SJCRH30 (cell line): ENCODE measurements around the gene BNIP3. TPM values are rescaled to one million over a fixed set of nuclear protein-coding genes. Genes with fewer than 3 reads are reported as not detected.
"Not testable (repeated sequence)": the region's sequence is repeated elsewhere in the genome, so short reads cannot be mapped to it uniquely, and the experiment has no call there.

Experiments
- DNase-seq, 2 experiments: peaks; one replicate each; pipeline ENCODE4 v3.0.0-alpha.2; 2015 to 2020
- H3K27ac ChIP-seq: fragments of 250-450 bp; sonication (Bioruptor Pico); 2 replicates; pipeline ENCODE4 v1.5.1; 2020; ENCODE audit warnings: mild to moderate bottlenecking, moderate library complexity
- H3K27me3 ChIP-seq: fragments of 250-450 bp; sonication (Bioruptor Pico); 2 replicates; pipeline ENCODE4 v1.5.1; 2020; ENCODE audit warnings: mild to moderate bottlenecking, moderate library complexity
- H3K36me3 ChIP-seq: fragments of 250-450 bp; sonication (Bioruptor Pico); 2 replicates; pipeline ENCODE4 v1.5.1; 2020; ENCODE audit warnings: mild to moderate bottlenecking, moderate library complexity
- H3K4me1 ChIP-seq: fragments of 250-450 bp; sonication (Bioruptor Pico); 2 replicates; pipeline ENCODE4 v1.5.1; 2020; ENCODE audit warnings: mild to moderate bottlenecking, moderate library complexity
- H3K4me3 ChIP-seq: fragments of 250-450 bp; sonication (Bioruptor Pico); 2 replicates; pipeline ENCODE4 v1.5.1; 2020; ENCODE audit warnings: mild to moderate bottlenecking, moderate library complexity
- H3K9me3 ChIP-seq: fragments of 250-450 bp; sonication (Bioruptor Pico); replicated peaks from 2 replicates; pipeline ENCODE4 v1.5.1; 2020; ENCODE audit warnings: mild to moderate bottlenecking, moderate library complexity
- total RNA-seq: library from RNA; depleted of rRNA; stranded (reverse); fragments of >200 nt; shearing (Covaris generic); gene quantifications from 2 replicates; pipeline ENCODE4 v1.2.3, GENCODE V29; 2014

The BNIP3 gene
- total RNA-seq, 1 experiment from 2014 or later, result 45.6 TPM

GRCh38 chr10:131959841-131960240, 21.9 kb downstream of the BNIP3 start:
- Histone ChIP-seq H3K27ac (no peak overlapping the region), H3K9me3 (no peaks in the 10 kb centered on the region), H3K27me3 (no peaks in the 10 kb centered on the region), H3K4me3 (no peak overlapping the region), H3K36me3 (peaks cover 3% of the 10 kb centered on the region; the same call in 1 of the 2 replicates), H3K4me1 (no peaks in the 10 kb centered on the region)
- DNase-seq, result no peak

- Histone ChIP-seq H3K27me3 (no peaks in the 10 kb centered on the region), H3K27ac (no peak overlapping the region), H3K4me3 (no peak overlapping the region), H3K36me3 (peaks cover 5% of the 10 kb centered on the region; the same call in 1 of the 2 replicates), H3K4me1 (no peaks in the 10 kb centered on the region), H3K9me3 (no peaks in the 10 kb centered on the region)
- DNase-seq, result no peak
Measured at GRCh38 chr10:131955591-131956340, 26.0 kb downstream of the BNIP3 start.

GRCh38 chr10:131954356-131954965, 27.3 kb downstream of the BNIP3 start:
- H3K36me3 ChIP-seq, result peaks cover 10% of the 10 kb centered on the region; the same call in 1 of the 2 replicates
- no peak overlapping the region for H3K4me3 ChIP-seq
- H3K4me1 ChIP-seq, result no peaks in the 10 kb centered on the region
- no peak for DNase-seq
- H3K27me3 ChIP-seq, result no peaks in the 10 kb centered on the region
- H3K9me3 ChIP-seq, result no peaks in the 10 kb centered on the region
- H3K27ac ChIP-seq, result no peak overlapping the region

- not testable (repeated sequence) for H3K36me3 ChIP-seq
Measured at GRCh38 chr10:131949908-131950307, 31.8 kb downstream of the BNIP3 start.

GRCh38 chr10:131949041-131949862, 32.5 kb downstream of the BNIP3 start:
- Histone ChIP-seq H3K27ac (no peak overlapping the region), H3K9me3 (no peaks in the 10 kb centered on the region), H3K36me3 (peaks cover 7% of the 10 kb centered on the region), H3K4me3 (no peak overlapping the region), H3K27me3 (no peaks in the 10 kb centered on the region), H3K4me1 (no peaks in the 10 kb centered on the region)
- DNase-seq, result no peak

More at GRCh38 chr10:131949908-131950307, 31.8 kb downstream of the BNIP3 start:
- not testable (repeated sequence) for H3K9me3 ChIP-seq, DNase-seq, H3K4me3 ChIP-seq, H3K4me1 ChIP-seq, H3K27me3 ChIP-seq, H3K27ac ChIP-seq

GRCh38 chr10:131948501-131948900, 33.2 kb downstream of the BNIP3 start:
- H3K4me1 ChIP-seq, result no peaks in the 10 kb centered on the region
- no peaks in the 10 kb centered on the region for H3K27me3 ChIP-seq
- peaks cover 7% of the 10 kb centered on the region for H3K36me3 ChIP-seq
- H3K4me3 ChIP-seq, result no peak overlapping the region
- DNase-seq, result no peak
- no peak overlapping the region for H3K27ac ChIP-seq
- no peaks in the 10 kb centered on the region for H3K9me3 ChIP-seq

GRCh38 chr10:131947631-131948347, 33.9 kb downstream of the BNIP3 start:
- no peaks in the 10 kb centered on the region for H3K4me1 ChIP-seq
- H3K27me3 ChIP-seq, result no peaks in the 10 kb centered on the region
- no peak overlapping the region for H3K4me3 ChIP-seq
- H3K27ac ChIP-seq, result no peak overlapping the region
- peaks cover 7% of the 10 kb centered on the region for H3K36me3 ChIP-seq
- DNase-seq, result no peak
- H3K9me3 ChIP-seq, result no peaks in the 10 kb centered on the region

GRCh38 chr10:131946880-131947279, 34.8 kb downstream of the BNIP3 start:
- DNase-seq, result no peak
- H3K9me3 ChIP-seq, result no peaks in the 10 kb centered on the region
- H3K4me3 ChIP-seq, result no peak overlapping the region
- H3K27ac ChIP-seq, result no peak overlapping the region
- no peaks in the 10 kb centered on the region for H3K4me1 ChIP-seq
- H3K27me3 ChIP-seq, result no peaks in the 10 kb centered on the region
- H3K36me3 ChIP-seq, result peaks cover 7% of the 10 kb centered on the region

GRCh38 chr10:131946321-131946751, 35.4 kb downstream of the BNIP3 start:
- DNase-seq, result no peak
- Histone ChIP-seq H3K9me3 (no peaks in the 10 kb centered on the region), H3K4me1 (no peaks in the 10 kb centered on the region), H3K4me3 (no peak overlapping the region), H3K27me3 (no peaks in the 10 kb centered on the region), H3K27ac (no peak overlapping the region), H3K36me3 (peaks cover 7% of the 10 kb centered on the region)

- DNase-seq, result no peak
- Histone ChIP-seq H3K4me3 (no peak overlapping the region), H3K9me3 (no peaks in the 10 kb centered on the region), H3K27ac (no peak overlapping the region), H3K36me3 (no peaks in the 10 kb centered on the region; the same call in none of the 2 replicates), H3K4me1 (no peaks in the 10 kb centered on the region), H3K27me3 (no peaks in the 10 kb centered on the region)
Measured at GRCh38 chr10:131944976-131945695, 36.6 kb downstream of the BNIP3 start.

- no peak for DNase-seq
- no peaks in the 10 kb centered on the region for H3K9me3 ChIP-seq
- H3K27ac ChIP-seq, result no peak overlapping the region
- no peaks in the 10 kb centered on the region for H3K27me3 ChIP-seq
- no peaks in the 10 kb centered on the region for H3K4me1 ChIP-seq
- no peaks in the 10 kb centered on the region; the same call in none of the 2 replicates for H3K36me3 ChIP-seq
- no peak overlapping the region for H3K4me3 ChIP-seq
Measured at GRCh38 chr10:131944412-131944811, 37.3 kb downstream of the BNIP3 start.

- H3K27me3 ChIP-seq, result no peaks in the 10 kb centered on the region
- H3K27ac ChIP-seq, result no peak overlapping the region
- H3K4me1 ChIP-seq, result no peaks in the 10 kb centered on the region
- DNase-seq, result no peak
- no peaks in the 10 kb centered on the region for H3K9me3 ChIP-seq
- no peak overlapping the region for H3K4me3 ChIP-seq
- no peaks in the 10 kb centered on the region; the same call in 1 of the 2 replicates for H3K36me3 ChIP-seq
Measured at GRCh38 chr10:131943021-131943814, 38.5 kb downstream of the BNIP3 start.

GRCh38 chr10:131942455-131942854, 39.3 kb downstream of the BNIP3 start:
- no peaks in the 10 kb centered on the region for H3K9me3 ChIP-seq
- H3K27me3 ChIP-seq, result no peaks in the 10 kb centered on the region
- H3K27ac ChIP-seq, result no peak overlapping the region
- no peaks in the 10 kb centered on the region for H3K4me1 ChIP-seq
- no peak for DNase-seq
- H3K4me3 ChIP-seq, result no peak overlapping the region
- no peaks in the 10 kb centered on the region; the same call in 1 of the 2 replicates for H3K36me3 ChIP-seq
